Measurements from ENCODE around the gene MCM9. TPM values are rescaled to one million over a fixed set of nuclear protein-coding genes. Genes with fewer than 3 reads are reported as not detected.
A peak's percentile ranks its signal among the peaks of the same experiment; 100 is the strongest.

The MCM9 gene
- total RNA-seq, 1 experiment from 2014 or later = 3.2 TPM

- no peak for DNase-seq (ENCODE audit: low read depth)
These were observed 130.9 kb downstream of the MCM9 start for GRCh38 chr6:118804091-118804490.

GRCh38 chr6:118801257-118801656 lies 133.7 kb downstream of the MCM9 start:
- DNase-seq (ENCODE audit: low read depth) = no peak

GRCh38 chr6:118800394-118801071 lies 134.4 kb downstream of the MCM9 start:
- DNase-seq (ENCODE audit: low read depth) = peak; percentile 79

GRCh38 chr6:118799826-118800225 lies 135.1 kb downstream of the MCM9 start:
- DNase-seq (ENCODE audit: low read depth) = no peak

- DNase-seq (ENCODE audit: low read depth) = peak; percentile 35
These were observed 138.4 kb downstream of the MCM9 start for GRCh38 chr6:118796548-118796947.

- DNase-seq (ENCODE audit: low read depth) = no peak
These were observed 143.5 kb downstream of the MCM9 start for GRCh38 chr6:118791499-118791898.

GRCh38 chr6:118789954-118790353 lies 145.0 kb downstream of the MCM9 start:
- no peak for DNase-seq (ENCODE audit: low read depth)

GRCh38 chr6:118789419-118789818 lies 145.5 kb downstream of the MCM9 start:
- DNase-seq (ENCODE audit: low read depth) = no peak

GRCh38 chr6:118788702-118789101 lies 146.3 kb downstream of the MCM9 start:
- no peak for DNase-seq (ENCODE audit: low read depth)

- DNase-seq (ENCODE audit: low read depth) = peak; percentile 34
These were observed 147.1 kb downstream of the MCM9 start for GRCh38 chr6:118787724-118788423.

- no peak for DNase-seq (ENCODE audit: low read depth)
These were observed 148.1 kb downstream of the MCM9 start for GRCh38 chr6:118786596-118787453.

- no peak for DNase-seq (ENCODE audit: low read depth)
These were observed 149.4 kb downstream of the MCM9 start for GRCh38 chr6:118785601-118786000.

GRCh38 chr6:118784641-118785164 lies 150.3 kb downstream of the MCM9 start:
- peak; percentile 27 for DNase-seq (ENCODE audit: low read depth)

- DNase-seq (ENCODE audit: low read depth) = no peak
These were observed 150.9 kb downstream of the MCM9 start for GRCh38 chr6:118783931-118784550.

- no peak for DNase-seq (ENCODE audit: low read depth)
These were observed 152.3 kb downstream of the MCM9 start for GRCh38 chr6:118782651-118783050.

GRCh38 chr6:118781897-118782296 lies 153.1 kb downstream of the MCM9 start:
- no peak for DNase-seq (ENCODE audit: low read depth)

- no peak for DNase-seq (ENCODE audit: low read depth)
These were observed 154.3 kb downstream of the MCM9 start for GRCh38 chr6:118780668-118781067.

- peak; percentile 82 for DNase-seq (ENCODE audit: low read depth)
These were observed 158.1 kb downstream of the MCM9 start for GRCh38 chr6:118776607-118777549.

- DNase-seq (ENCODE audit: low read depth) = no peak
These were observed 159.6 kb downstream of the MCM9 start for GRCh38 chr6:118775381-118775780.

GRCh38 chr6:118774581-118774980 lies 160.4 kb downstream of the MCM9 start:
- DNase-seq (ENCODE audit: low read depth) = no peak

All from HT1080 (cell line).